ENCODE results near the gene KCNJ18.
"Not testable (repeated sequence)": the region's sequence is repeated elsewhere in the genome, so short reads cannot be mapped to it uniquely, and the experiment has no call there.

DNA sequence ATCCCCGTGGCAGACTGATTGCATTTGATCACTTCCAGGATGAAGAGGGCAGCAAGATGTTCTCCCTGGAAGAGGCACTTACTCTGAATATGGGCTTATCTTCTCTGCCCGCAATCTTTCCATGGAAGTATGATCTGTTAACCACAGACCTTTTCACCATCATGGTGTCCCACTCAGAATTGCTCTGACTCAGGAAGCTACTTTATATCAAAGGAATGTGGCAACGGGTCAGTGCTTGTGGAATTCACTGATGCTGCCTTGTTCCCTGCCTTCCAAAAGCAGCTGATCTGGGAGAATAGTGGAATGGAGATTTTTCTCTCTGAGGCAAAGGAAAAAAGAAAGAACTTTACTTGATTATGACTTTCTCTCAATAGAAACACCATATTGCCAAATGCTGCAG lies 23.6 kb downstream of the KCNJ18 start:
- TF ChIP-seq, protein P1, sequence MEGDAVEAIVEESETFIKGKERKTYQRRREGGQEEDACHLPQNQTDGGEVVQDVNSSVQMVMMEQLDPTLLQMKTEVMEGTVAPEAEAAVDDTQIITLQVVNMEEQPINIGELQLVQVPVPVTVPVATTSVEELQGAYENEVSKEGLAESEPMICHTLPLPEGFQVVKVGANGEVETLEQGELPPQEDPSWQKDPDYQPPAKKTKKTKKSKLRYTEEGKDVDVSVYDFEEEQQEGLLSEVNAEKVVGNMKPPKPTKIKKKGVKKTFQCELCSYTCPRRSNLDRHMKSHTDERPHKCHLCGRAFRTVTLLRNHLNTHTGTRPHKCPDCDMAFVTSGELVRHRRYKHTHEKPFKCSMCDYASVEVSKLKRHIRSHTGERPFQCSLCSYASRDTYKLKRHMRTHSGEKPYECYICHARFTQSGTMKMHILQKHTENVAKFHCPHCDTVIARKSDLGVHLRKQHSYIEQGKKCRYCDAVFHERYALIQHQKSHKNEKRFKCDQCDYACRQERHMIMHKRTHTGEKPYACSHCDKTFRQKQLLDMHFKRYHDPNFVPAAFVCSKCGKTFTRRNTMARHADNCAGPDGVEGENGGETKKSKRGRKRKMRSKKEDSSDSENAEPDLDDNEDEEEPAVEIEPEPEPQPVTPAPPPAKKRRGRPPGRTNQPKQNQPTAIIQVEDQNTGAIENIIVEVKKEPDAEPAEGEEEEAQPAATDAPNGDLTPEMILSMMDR (IDR thresholded peaks at IDR 0.05) = not testable (repeated sequence)
- not testable (repeated sequence) for TF ChIP-seq TCF7L2 (IDR thresholded peaks at IDR 0.05; ENCODE audit: low read depth, low read length); POLR2AphosphoS5 (IDR thresholded peaks at IDR 0.05; ENCODE audit: low read depth, low read length); SIN3A (IDR thresholded peaks at IDR 0.05; ENCODE audit: borderline replicate concordance, insufficient read depth, low read depth, low read length)
- TF ChIP-seq, protein P2, sequence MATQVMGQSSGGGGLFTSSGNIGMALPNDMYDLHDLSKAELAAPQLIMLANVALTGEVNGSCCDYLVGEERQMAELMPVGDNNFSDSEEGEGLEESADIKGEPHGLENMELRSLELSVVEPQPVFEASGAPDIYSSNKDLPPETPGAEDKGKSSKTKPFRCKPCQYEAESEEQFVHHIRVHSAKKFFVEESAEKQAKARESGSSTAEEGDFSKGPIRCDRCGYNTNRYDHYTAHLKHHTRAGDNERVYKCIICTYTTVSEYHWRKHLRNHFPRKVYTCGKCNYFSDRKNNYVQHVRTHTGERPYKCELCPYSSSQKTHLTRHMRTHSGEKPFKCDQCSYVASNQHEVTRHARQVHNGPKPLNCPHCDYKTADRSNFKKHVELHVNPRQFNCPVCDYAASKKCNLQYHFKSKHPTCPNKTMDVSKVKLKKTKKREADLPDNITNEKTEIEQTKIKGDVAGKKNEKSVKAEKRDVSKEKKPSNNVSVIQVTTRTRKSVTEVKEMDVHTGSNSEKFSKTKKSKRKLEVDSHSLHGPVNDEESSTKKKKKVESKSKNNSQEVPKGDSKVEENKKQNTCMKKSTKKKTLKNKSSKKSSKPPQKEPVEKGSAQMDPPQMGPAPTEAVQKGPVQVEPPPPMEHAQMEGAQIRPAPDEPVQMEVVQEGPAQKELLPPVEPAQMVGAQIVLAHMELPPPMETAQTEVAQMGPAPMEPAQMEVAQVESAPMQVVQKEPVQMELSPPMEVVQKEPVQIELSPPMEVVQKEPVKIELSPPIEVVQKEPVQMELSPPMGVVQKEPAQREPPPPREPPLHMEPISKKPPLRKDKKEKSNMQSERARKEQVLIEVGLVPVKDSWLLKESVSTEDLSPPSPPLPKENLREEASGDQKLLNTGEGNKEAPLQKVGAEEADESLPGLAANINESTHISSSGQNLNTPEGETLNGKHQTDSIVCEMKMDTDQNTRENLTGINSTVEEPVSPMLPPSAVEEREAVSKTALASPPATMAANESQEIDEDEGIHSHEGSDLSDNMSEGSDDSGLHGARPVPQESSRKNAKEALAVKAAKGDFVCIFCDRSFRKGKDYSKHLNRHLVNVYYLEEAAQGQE (IDR thresholded peaks at IDR 0.05; ENCODE audit: insufficient read depth in 1 of 2, low read depth in 2 of 2, low read length in 1 of 2) = not testable (repeated sequence)
